Large intestine (tissue), 3 donors: ENCODE results near the gene FXYD6. TPM values are rescaled to one million over a fixed set of nuclear protein-coding genes. Genes with fewer than 3 reads are reported as not detected.
A peak's percentile ranks its signal among the peaks of the same experiment; 100 is the strongest.

Experiments
- DNase-seq, 2 donors: peaks; one replicate each; pipeline versions ENCODE4 v3.0.0 to v3.0.0-alpha.2; 2013
- H3K27ac ChIP-seq: one replicate; pipeline ENCODE4 v1.5.1; 2013; ENCODE audit warnings: low read length
- H3K27me3 ChIP-seq: 2 replicates; pipeline ENCODE4 v1.6.1; 2013; ENCODE audit warnings: low read length; ENCODE audit not compliant: control insufficient read depth, insufficient read depth
- H3K36me3 ChIP-seq: 2 replicates; pipeline ENCODE4 v1.6.1; 2013; ENCODE audit warnings: low read length; ENCODE audit not compliant: control insufficient read depth, insufficient read depth
- H3K4me1 ChIP-seq: one replicate; pipeline ENCODE4 v1.6.1; 2013; ENCODE audit warnings: low read length; ENCODE audit not compliant: control insufficient read depth, insufficient read depth
- H3K4me3 ChIP-seq: one replicate; pipeline ENCODE4 v1.5.1; 2013; ENCODE audit warnings: low read length
- H3K9me3 ChIP-seq: one replicate; pipeline ENCODE4 v1.6.1; 2013; ENCODE audit warnings: mild to moderate bottlenecking, low read depth, low read length, moderate library complexity; ENCODE audit not compliant: control insufficient read depth
- WGBS: methylation state at CpG from one replicate; pipeline ENCODE4 v1.1.5; 2013; ENCODE audit warnings: low lambda C conversion rate; ENCODE audit not compliant: insufficient coverage; 5-methylcytosine and 5-hydroxymethylcytosine counted together
- polyA plus RNA-seq: library from polyadenylated mRNA; unstranded; fragments of 120-200 nt; gene quantifications from one replicate; pipeline ENCODE4 v1.2.1, GENCODE V29; 2013

FXYD6 gene
- polyA plus RNA-seq, 1 donor: 78.3 TPM

DNA sequence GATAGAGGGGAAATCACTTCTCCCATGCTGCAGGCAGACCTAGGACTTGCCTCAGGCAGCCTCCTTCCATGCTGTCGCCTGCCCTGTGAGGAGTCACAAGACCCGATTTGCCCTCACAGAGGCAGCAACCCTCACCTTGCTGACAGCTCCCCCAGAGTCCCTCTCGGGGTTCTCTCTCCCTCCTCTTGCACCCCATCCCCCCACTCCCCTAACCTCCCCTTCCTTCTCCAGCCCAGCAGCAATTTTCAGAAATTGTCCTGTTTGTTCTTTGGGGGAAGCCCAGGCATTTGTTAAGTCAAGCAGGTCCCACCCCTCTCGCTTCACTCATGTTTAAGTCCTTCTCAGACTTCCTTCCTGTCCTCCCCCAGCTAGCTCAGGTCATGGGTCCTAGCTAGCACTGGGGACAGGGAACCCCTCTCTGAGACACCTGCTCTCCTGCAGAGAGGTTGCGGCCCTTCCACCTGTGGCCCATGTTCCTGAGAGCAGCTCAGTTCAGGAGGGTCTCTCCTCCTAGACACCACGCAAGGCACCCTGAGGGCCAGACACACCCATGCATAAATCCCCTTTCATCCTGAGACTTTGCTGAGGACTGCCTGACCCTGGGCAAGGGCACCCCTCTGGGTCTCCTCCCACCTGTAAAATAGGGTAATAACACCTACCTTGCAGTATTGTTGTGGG is 45.6 kb downstream of the FXYD6 start:
- peaks cover 74% of the 10 kb centered on the region for H3K4me1 ChIP-seq
- peak in 1 of 2 donors; percentile 54 for DNase-seq
- no peak overlapping the region for H3K27ac ChIP-seq
- H3K36me3 ChIP-seq: peaks cover 3% of the 10 kb centered on the region
- WGBS: no CpG with 5 or more reads among the region's 6 CpGs
- no peaks in the 10 kb centered on the region for H3K9me3 ChIP-seq
- H3K4me3 ChIP-seq: no peak overlapping the region
- no peaks in the 10 kb centered on the region for H3K27me3 ChIP-seq

DNA sequence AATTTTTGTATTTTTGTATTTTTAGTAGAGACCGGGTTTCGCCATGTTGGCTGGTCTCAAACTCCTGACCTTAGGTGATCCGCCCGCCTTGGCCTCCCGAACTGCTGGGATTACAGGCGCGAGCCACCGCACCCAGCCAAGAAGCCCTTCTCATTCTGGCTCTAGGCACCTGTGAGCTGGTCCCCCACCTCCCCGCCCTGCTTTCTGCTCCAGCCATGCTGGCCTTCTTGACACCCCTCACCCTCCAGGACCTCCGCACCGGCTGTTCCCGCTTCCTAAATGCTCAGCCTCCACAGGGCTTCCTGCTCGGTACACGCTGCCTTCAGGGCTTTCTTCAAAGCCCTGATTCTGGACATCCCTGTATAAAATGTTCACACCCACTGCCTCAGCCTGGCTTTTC is 46.4 kb downstream of the FXYD6 start:
- no peak overlapping the region for H3K27ac ChIP-seq
- H3K4me1 ChIP-seq: peaks cover 82% of the 10 kb centered on the region
- WGBS: no CpG with 5 or more reads among the region's 14 CpGs

DNA sequence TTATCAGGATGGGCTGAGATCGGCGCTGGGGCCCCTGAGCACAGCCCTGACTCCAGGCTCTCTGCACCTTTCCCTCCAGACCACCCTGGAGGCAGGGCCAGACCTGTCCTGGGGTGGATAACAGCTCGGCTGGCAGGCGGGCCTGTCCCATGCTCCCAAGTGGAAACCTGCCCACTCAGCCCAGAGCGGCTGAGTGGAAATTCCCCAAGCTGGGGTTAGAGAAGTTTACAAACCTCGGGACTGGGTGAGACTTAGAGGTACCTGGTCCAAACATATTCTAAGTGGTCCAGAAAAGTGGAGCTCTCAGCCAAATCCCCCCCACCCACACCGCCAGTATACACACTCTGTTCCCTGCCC is 47.1 kb downstream of the FXYD6 start:
- DNase-seq: no peak
- Histone ChIP-seq H3K36me3 (no peaks in the 10 kb centered on the region), H3K9me3 (no peaks in the 10 kb centered on the region), H3K4me1 (peaks cover 87% of the 10 kb centered on the region), H3K27me3 (no peaks in the 10 kb centered on the region), H3K4me3 (no peak overlapping the region), H3K27ac (no peak overlapping the region)
- no CpG with 5 or more reads among the region's 7 CpGs for WGBS

More for the DNA sequence above, 46.4 kb downstream of the FXYD6 start:
- Histone ChIP-seq H3K27me3 (no peaks in the 10 kb centered on the region), H3K4me3 (no peak overlapping the region), H3K36me3 (no peaks in the 10 kb centered on the region), H3K9me3 (no peaks in the 10 kb centered on the region)
- no peak for DNase-seq

DNA sequence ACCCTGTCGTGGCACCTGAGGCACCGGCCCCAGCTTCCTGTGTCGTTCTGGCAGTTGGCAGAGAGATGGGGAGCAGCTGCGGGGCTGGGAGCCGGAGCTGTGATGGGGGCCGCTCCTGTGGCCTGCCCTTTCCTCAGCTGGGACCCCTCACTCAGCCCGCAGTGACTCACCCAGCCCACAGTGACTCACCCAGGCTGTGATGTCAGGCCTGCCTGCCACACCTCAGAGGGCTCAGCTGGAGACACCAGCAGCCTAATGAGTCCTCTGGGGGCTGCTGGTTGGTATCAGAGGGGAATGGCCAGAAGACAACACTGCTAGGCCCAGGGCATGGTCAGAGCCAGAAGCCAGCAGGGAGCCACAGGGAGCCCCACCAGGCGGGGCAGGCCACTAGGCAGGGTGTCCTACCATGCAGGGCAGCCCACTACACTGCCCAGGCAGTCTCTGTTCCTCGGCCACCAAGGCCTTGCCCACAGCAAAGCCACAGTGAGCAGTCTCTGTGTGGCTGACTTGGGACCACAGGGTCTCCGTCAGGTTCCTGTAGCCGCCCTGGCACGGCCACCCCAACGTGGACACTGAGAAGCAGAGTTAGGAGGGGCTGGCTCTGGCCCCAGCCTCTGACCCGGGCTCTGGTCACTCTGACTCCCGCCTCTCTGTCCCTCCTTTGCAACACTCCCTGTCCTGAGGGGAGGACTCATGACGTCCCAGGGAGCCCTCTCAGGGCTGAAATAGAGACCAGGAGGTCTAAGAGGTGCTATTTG is 47.7 kb downstream of the FXYD6 start:
- Histone ChIP-seq H3K4me3 (no peak overlapping the region), H3K36me3 (no peaks in the 10 kb centered on the region), H3K9me3 (no peaks in the 10 kb centered on the region), H3K27ac (no peak overlapping the region), H3K4me1 (peaks cover 87% of the 10 kb centered on the region), H3K27me3 (no peaks in the 10 kb centered on the region)
- no CpG with 5 or more reads among the region's 16 CpGs for WGBS
- peak in 1 of 2 donors; percentile 74 for DNase-seq

DNA sequence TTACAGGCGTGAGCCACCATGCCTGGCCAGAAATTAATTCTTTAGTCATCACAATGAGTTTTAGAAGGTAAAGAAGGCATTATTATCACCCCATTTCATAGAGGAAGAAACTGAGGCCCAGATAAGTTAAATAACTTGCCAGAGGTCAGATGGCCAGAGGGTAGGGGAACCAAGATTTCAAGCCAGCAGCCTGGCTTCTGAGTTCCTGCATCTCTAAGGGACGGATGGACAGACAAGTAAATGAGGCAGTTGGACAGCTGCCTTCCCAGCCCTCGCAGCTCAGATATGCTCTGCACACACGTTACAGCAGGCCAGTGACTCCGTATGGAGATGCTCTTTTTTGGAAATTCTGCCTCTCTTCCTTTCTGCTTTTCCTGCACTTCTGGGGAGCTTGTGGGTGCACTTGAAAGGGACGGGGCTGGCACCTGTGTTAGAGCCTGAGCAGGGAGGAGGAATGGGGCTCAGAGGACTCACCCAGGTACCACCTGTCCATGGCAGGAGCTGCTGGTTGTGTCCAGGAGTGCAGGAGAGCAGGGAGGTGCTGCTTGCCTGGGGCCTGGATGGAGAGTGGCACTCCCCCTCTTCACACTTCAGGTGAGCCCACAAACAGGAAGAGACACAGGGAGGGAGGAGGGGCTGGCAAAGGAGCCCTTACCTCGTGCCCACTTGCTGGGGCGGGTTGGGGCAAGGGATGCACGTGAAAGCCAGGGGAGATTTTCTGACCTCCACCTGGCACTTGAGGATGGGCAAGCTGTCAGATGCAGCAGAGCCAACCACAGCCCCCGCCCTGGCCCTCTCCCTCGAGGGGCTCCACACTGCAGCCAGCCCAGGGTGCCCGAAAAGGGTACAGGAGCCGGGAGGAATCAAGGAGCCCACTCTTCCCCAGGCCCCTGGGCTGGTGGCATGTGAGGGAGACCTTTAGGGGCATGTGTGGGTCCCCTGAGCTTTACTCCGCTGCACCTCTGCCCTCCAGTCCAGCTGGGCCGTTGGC is 48.6 kb downstream of the FXYD6 start:
- no peaks in the 10 kb centered on the region for H3K27me3 ChIP-seq
- no peaks in the 10 kb centered on the region for H3K9me3 ChIP-seq
- H3K4me1 ChIP-seq: peaks cover 88% of the 10 kb centered on the region
- no peaks in the 10 kb centered on the region for H3K36me3 ChIP-seq
- no CpG with 5 or more reads among the region's 15 CpGs for WGBS
- no peak overlapping the region for H3K4me3 ChIP-seq
- DNase-seq: no peak
- no peak overlapping the region for H3K27ac ChIP-seq

DNA sequence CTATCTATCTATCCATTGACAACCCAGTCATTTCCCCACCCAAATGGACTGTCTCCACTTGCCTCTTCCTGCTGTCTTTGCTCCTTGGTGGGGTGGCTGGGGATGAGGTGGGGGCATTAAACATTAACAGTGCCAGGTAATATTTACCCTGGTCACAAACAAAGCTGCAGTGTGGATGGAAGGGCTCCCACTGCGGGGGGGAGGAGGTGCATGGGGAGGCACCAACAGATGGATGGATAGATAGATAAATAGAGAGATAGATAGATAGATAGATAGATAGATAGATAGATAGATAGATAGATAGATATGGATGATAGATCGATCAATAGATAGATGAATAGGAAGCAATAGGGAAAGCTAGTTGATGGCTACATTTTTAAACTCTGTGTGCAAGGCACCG is 49.6 kb downstream of the FXYD6 start:
- Histone ChIP-seq H3K36me3 (no peaks in the 10 kb centered on the region), H3K4me1 (peaks cover 87% of the 10 kb centered on the region), H3K27me3 (no peaks in the 10 kb centered on the region), H3K27ac (no peak overlapping the region), H3K4me3 (no peak overlapping the region), H3K9me3 (no peaks in the 10 kb centered on the region)
- DNase-seq: peak in 1 of 2 donors; percentile 10
- WGBS: 100% methylated on average over 1 of the region's 3 CpGs

DNA sequence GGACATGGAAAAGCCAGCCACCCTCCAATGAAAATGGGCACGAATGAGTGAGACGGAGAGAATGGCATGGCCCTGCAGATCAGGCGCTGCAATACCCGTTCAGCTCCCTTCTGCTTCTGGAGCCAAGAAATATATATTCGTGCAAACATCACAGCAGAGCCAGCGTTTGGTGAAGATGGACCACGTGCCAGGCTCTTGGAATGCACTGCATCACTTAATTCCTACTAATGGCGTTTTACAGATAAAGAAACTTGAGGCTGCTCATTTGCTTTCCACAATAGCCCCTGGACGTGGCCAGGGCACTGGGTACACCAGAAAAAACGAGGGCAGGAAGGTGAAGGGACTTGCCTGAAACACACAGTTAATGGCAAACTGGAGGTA is 50.3 kb downstream of the FXYD6 start:
- Histone ChIP-seq H3K9me3 (no peaks in the 10 kb centered on the region), H3K36me3 (no peaks in the 10 kb centered on the region), H3K4me3 (no peak overlapping the region), H3K4me1 (peaks cover 80% of the 10 kb centered on the region), H3K27ac (no peak overlapping the region), H3K27me3 (no peaks in the 10 kb centered on the region)
- DNase-seq: peak in 1 of 2 donors; percentile 5
- 80% methylated on average over 3 of the region's 10 CpGs for WGBS

DNA sequence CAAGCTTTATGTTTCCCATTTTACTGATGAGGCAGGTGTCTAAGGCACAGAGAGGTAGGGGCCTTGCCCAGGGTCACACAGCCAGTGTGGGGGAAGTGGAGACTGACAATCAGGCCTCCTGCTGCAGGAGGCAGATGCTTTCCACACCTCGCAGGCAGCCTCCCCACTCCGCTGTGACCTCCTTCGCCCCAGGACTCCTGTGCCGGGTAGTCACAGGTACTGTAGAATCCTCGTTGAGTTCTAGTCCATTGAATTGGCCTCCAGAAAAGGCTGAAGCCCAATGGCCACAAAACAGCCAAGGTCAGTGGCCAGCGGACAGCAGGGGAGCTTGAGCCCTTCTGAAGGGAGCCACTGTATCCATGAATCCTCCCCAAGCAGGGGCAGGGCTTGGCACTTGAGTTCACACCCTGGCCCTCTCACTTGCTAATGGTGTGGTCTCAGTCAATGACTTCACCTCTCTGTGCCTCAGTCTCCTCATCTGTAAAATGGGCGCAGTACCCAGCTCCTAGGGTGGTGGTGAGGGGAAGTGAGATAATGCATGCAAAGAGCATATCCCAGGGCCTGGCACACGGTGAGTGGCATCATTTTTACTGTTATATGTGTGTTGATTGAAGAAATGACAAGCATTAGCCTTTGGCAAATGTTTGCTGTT is 50.8 kb downstream of the FXYD6 start:
- no CpG with 5 or more reads among the region's 8 CpGs for WGBS

DNA sequence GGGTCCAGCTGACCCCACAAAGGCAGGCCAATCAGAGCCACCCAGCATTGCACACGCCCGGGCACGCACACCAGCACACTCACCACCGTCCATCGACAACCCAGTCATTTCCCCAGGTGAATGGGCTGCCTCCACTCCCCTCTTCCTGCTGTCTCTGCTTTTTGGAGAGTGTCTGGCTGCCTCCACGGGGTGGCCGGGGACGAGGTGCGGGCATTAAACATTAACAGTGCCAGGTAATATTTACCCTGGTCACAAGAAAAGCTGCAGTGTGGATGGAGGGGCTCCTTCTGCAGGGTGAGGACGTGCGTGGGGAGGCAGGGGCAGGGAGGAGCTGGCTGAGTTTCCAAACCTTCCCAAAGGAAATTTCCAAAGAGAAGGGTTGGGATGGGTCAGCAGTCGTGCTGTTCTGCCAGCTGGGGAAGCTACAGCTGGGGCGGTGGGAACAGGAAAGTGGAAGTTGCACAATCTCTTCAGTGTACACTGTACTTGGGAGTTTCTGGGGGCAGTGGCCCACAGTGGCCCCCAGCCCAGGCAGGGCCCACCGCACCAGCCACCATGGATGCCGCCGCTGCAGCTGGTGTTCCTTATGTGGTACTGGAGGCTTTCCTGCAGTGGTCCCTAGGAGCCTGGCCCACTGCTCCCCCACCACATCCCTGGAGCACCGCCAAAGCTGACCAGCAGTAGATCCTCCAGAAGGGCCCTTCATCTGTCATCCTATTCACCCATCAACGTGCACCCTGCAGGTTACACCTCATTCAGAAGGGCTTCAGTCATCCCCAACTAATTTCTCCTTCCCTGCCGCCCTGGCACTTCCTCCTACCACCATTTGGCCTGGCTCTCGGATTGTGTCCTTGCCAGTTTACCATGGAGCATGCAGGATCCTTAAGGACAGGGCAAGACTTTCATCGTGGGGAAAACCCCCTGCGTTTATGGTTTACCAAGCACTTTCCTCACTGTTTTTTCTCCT is 51.6 kb downstream of the FXYD6 start, which contains the start of gene FXYD2:
FXYD2 (minus strand) TSS at position 174 of the 967 bp plus-strand sequence; CDS start at position 108, 66 bp downstream.
- H3K4me3 ChIP-seq: peak within 1 kb of the TSS; percentile 25
- H3K27ac ChIP-seq: peak within 1 kb of the TSS; percentile 26
- peak in 1 of 2 donors; percentile 48 for DNase-seq
- no peaks in the 10 kb centered on the region for H3K36me3 ChIP-seq
- peaks cover 76% of the 10 kb centered on the region for H3K4me1 ChIP-seq
- no CpG with 5 or more reads among the region's 22 CpGs for WGBS
- H3K27me3 ChIP-seq: no peaks in the 10 kb centered on the region
- no peaks in the 10 kb centered on the region for H3K9me3 ChIP-seq

More for the DNA sequence above, 50.8 kb downstream of the FXYD6 start:
- Histone ChIP-seq H3K9me3 (no peaks in the 10 kb centered on the region), H3K4me3 (no peak overlapping the region), H3K27ac (no peak overlapping the region), H3K36me3 (no peaks in the 10 kb centered on the region), H3K27me3 (no peaks in the 10 kb centered on the region), H3K4me1 (peaks cover 75% of the 10 kb centered on the region)
- no peak for DNase-seq
